HG03064 (cell line): ENCODE results near the gene PRUNE2.
"Not testable (repeated sequence)": the region's sequence is repeated elsewhere in the genome, so short reads cannot be mapped to it uniquely, and the experiment has no call there.

Source experiments
- ATAC-seq: cut with Tn5 transposase; IDR thresholded peaks from one replicate; pipeline ENCODE4 v1.9.1; 2021; ENCODE audit warnings: low read depth; ENCODE audit not compliant: unreplicated experiment

Gene PRUNE2

GRCh38 chr9:76905791-76906646 lies at the start of gene PRUNE2:
PRUNE2 (minus strand) TSS chr9:76906114; CDS start chr9:76905963, 151 bp downstream.
- ATAC-seq, result no peak

DNA sequence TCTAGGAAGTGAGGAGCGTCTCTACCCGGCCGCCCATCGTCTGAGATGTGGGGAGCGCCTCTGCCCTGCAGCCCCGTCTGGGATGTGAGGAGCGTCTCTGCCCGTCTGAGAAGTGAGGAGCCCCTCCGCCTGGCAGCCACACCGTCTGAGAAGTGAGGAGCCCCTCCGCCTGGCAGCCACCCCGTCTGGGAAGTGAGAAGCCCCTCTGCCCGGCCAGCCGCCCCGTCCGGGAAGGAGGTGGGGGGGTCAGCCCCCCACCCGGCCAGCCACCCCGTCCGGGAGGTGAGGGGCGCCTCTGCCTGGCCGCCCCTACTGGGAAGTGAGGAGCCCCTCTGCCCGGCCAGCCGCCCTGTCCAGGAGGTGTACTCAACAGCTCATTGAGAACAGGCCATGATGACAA lies 49.5 kb upstream of the PRUNE2 start:
- not testable (repeated sequence) for ATAC-seq

- ATAC-seq, result no peak
Observed at GRCh38 chr9:76949865-76950264, 44.0 kb upstream of the PRUNE2 start.

- no peak for ATAC-seq
Observed at GRCh38 chr9:76944011-76944410, 38.1 kb upstream of the PRUNE2 start.

DNA sequence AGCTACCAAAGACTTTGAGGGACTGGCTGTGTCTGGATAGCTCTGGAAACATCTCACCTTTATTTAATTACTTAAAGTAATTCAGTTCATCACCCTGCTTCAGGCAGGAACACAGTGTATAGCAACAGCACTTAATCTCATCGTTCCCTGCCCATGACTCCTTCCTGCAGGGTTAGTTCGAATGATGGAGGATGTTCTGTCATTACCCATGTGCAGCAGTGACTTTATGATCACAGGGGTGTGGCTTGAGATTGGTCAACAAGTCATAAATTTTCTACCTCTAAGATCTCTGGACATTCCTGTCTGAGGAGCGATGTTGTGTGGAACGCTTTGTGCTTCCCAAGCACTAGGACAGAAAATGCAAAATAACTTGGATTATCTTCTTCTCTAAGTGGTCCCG lies 37.1 kb upstream of the PRUNE2 start:
- no peak for ATAC-seq

GRCh38 chr9:76932757-76933156 lies 26.8 kb upstream of the PRUNE2 start:
- no peak for ATAC-seq

DNA sequence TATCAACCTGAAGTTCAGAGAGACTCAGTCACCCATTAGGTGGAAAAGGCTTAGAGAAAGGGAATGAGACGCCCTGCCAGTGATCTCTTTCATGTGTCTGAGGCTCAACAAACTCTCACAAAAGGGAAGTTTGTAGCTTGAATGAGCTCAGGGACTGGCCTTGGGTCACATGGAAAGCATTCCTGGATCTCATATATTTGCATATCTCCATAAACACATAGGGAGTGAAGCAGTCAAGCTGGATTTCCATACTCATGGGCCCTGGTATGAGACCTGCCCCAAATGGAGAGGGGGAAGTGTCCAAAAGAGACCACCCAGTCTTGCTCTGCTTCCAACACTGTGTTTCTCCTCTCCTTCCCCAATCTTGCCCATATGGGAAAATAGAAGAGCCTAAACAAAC lies 26.4 kb upstream of the PRUNE2 start:
- ATAC-seq, result no peak

DNA sequence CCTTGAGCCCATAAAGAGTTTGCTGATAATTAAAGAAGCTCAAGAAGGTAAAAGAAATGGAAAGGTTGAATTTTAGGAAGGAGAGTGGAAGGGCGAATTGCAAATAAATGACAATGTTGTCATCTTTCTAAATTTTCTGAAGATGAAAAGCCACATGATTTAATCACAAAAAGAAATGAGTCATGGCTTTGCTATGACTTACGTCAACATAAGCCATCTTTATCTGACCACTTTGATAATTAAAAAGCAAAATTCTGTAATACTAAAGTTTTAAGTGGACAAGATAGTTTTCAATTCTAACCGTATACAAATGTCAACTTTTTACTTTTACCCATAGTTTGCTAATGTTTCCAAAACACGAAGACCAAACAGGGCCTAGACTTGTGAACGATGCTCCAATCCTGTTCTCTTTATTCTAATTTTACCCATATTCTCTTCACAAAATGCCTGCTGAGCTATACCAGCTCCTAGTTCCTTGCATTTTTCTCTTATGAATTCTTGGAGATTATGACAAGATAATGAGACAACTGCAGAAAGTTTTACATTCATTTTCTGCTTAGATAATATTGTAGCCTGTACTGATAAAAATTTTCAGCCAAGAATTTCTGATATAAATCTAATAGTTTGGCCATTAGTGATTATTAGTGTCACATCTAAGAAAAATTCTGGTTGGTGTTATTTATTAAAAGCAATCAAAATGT lies 21.8 kb upstream of the PRUNE2 start:
- ATAC-seq, result no peak

GRCh38 chr9:76926846-76927245 lies 20.9 kb upstream of the PRUNE2 start:
- ATAC-seq, result no peak

- ATAC-seq, result no peak
Observed at GRCh38 chr9:76926324-76926741, 20.4 kb upstream of the PRUNE2 start.

GRCh38 chr9:76921165-76921564 lies 15.3 kb upstream of the PRUNE2 start:
- no peak for ATAC-seq

DNA sequence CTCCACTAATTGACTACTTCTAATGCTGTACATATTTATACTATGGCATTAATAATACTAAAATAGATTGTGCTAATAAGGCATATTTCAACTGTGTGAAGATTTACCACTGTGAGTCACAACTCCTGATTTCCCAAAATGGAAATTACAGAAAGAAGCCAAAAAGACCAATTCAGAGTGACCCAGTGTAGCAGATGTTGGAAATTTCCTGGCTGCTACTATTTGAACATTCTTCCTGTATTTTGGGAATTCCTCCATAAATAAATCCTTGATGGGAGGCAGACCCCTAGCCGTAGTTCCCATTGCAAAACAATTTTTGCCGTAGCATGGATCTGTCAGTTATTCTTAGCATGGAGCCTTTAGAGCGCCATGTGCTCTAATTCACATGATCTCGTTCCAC lies 11.4 kb upstream of the PRUNE2 start:
- no peak for ATAC-seq

DNA sequence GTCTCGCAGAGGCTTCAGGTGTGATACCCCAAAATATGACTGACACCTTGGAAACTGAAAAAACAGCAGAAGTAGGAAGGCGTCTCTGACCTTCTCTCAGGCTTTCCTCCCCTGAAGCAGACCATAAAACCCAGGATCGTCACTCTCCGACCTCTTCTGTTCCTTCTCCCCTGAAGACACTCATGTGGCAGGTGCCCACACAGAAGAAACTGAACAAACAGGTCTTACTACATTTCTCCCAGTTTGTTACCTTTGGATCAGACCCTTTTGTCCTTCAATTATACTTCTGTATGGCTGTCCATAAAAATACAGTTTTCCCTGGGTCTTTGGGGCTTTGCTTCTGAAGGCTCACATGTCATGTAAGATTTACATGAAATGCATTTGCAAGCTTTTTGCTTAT lies 10.3 kb upstream of the PRUNE2 start:
- no peak for ATAC-seq

GRCh38 chr9:76913467-76913866 lies 7.6 kb upstream of the PRUNE2 start:
- ATAC-seq, result no peak

- no peak for ATAC-seq
Observed at GRCh38 chr9:76912636-76913275, 6.8 kb upstream of the PRUNE2 start.

GRCh38 chr9:76911971-76912370 lies 6.1 kb upstream of the PRUNE2 start:
- ATAC-seq, result no peak

DNA sequence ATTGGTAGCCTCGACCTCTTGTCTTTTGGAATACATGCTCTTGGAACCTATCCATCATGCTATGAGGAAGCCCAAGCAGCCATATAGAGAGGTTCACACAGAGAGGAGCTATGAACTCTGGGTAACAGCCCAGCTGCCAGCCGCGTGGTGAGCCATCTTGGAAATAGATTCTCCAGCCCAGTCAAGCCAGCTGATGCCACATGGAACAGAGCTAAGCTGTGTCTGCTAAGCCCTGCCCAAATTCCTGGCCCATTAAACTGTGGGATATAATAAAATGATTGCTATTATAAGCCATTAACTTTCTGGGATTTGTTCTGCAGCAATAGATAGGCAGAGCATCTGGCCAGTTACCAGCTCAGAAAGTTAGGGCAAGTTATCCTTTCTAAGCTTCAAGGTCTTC lies 4.9 kb upstream of the PRUNE2 start:
- ATAC-seq, result no peak

DNA sequence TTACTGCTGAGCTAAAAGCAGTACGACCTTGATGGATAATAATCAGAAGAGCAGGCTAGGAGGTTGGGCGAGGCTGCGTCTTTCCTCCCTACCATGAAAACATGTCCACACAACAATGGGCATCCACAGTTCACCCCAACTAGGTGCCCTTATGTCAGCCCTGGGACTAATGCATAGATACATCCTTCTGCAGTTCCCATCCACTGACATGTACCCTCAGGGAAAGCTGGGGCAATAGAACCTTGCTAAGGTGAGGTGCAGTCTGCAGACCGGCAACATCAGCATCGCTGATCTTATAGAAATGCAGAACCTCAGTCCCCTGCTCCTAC lies 697 bp upstream of the PRUNE2 start:
- ATAC-seq, result no peak

DNA sequence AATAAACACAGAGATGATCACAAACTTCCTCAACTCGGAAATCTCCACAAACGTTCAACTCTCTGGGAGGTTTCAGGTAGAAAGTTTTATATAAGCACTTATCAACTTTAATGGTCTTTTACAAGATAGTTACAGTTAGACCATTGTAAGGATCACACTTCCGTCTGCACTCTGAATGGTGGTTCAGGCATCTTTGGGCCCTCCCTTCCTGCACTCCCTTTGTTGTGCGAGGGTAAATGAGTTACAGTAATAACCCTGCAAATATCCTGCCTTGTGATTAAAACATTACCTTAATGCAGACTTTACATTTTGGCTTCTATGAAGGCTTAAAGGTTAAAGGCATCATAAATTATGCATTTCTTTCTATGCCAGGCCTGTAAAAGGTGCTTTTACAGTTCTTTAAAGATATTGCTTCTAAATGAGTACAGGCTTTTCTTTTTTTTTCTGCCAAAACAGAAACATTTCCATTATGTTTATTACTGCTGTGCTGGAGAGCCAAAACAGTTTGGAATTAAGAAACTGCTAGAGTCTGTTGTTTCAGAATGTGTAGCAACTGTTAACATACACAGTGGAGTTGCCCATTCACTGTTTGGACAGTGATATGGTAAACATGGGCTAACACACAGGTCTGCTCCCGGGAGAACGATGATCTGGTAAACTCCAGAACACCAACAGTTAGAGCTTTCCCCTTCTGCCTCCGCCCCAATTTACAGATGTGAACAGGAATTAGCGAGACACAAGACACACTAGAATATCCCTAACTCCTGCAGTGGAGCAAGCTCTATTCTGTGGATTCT lies 1.1 kb downstream of the PRUNE2 start:
- no peak for ATAC-seq

- ATAC-seq, result no peak
Observed at GRCh38 chr9:76902395-76902794, 3.5 kb downstream of the PRUNE2 start.

DNA sequence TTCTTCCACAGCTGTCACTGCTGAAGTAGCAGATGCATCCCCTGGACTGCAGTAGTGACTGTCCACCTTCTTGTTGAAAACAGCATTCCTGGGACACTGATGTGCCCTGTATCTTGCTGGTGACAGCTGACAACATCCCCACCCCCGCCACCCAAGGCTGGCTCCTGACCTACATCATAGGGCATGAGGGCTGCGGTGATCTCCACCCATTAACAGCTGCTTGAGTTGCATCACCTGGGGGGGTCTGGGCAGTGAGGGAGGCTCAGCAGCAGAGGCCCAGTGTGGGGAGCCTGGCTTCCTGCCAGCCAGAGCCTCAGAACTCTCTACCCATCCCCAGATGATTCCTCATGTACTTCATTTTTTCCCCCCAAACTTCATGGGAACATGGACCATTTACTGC lies 4.1 kb downstream of the PRUNE2 start:
- ATAC-seq, result no peak
